ENCODE measurements around the gene CNDP2.

Gene CNDP2

GRCh38 chr18:74480149-74480651, 16.0 kb upstream of the CNDP2 start:
- H3K4me1 ChIP-seq (ENCODE audit: insufficient read depth, insufficient read length): no peaks in the 10 kb centered on the region
- DNase-seq (ENCODE audit: low read depth, low spot score): no peak
- no peak overlapping the region for H3K4me3 ChIP-seq (ENCODE audit: insufficient read length, low read depth)
- no peaks in the 10 kb centered on the region for H3K27me3 ChIP-seq (ENCODE audit: insufficient read depth, insufficient read length)
- H3K9me3 ChIP-seq (ENCODE audit: insufficient read depth, low read length): no peaks in the 10 kb centered on the region
- TF ChIP-seq ZNF274 (IDR thresholded peaks at IDR 0.05; ENCODE audit: low read depth, low read length) (no peak), YY1 (IDR thresholded peaks at IDR 0.05; ENCODE audit: insufficient read depth, insufficient read length) (no peak), SUZ12 (IDR thresholded peaks at IDR 0.05; ENCODE audit: extremely low read depth, insufficient read depth, insufficient read length) (no peak)
- no peaks in the 10 kb centered on the region for H3K36me3 ChIP-seq (ENCODE audit: insufficient read depth, insufficient read length, low read length)
- no peak overlapping the region for H3K9ac ChIP-seq (ENCODE audit: insufficient read length, low read depth)

GRCh38 chr18:74482697-74483096, 13.5 kb upstream of the CNDP2 start:
- no peak for DNase-seq (ENCODE audit: low read depth, low spot score)
- TF ChIP-seq YY1 (IDR thresholded peaks at IDR 0.05; ENCODE audit: insufficient read depth, insufficient read length) (no peak), ZNF274 (IDR thresholded peaks at IDR 0.05; ENCODE audit: low read depth, low read length) (no peak), SUZ12 (IDR thresholded peaks at IDR 0.05; ENCODE audit: extremely low read depth, insufficient read depth, insufficient read length) (no peak)
- H3K36me3 ChIP-seq (ENCODE audit: insufficient read depth, insufficient read length, low read length): no peaks in the 10 kb centered on the region
- no peaks in the 10 kb centered on the region for H3K4me1 ChIP-seq (ENCODE audit: insufficient read depth, insufficient read length)
- H3K27me3 ChIP-seq (ENCODE audit: insufficient read depth, insufficient read length): no peaks in the 10 kb centered on the region
- H3K9ac ChIP-seq (ENCODE audit: insufficient read length, low read depth): no peak overlapping the region
- no peak overlapping the region for H3K4me3 ChIP-seq (ENCODE audit: insufficient read length, low read depth)
- H3K9me3 ChIP-seq (ENCODE audit: insufficient read depth, low read length): no peaks in the 10 kb centered on the region

- DNase-seq (ENCODE audit: low read depth, low spot score): no peak
Measured at GRCh38 chr18:74486119-74486849, 9.9 kb upstream of the CNDP2 start.

GRCh38 chr18:74488354-74488753, 7.8 kb upstream of the CNDP2 start:
- Histone ChIP-seq H3K9ac (ENCODE audit: insufficient read length, low read depth) (no peak overlapping the region), H3K4me1 (ENCODE audit: insufficient read depth, insufficient read length) (no peaks in the 10 kb centered on the region), H3K4me3 (ENCODE audit: insufficient read length, low read depth) (no peak overlapping the region), H3K9me3 (ENCODE audit: insufficient read depth, low read length) (peaks cover 3% of the 10 kb centered on the region; the same call in 1 of the 2 replicates), H3K27me3 (ENCODE audit: insufficient read depth, insufficient read length) (no peaks in the 10 kb centered on the region), H3K36me3 (ENCODE audit: insufficient read depth, insufficient read length, low read length) (no peaks in the 10 kb centered on the region)
- no peak for DNase-seq (ENCODE audit: low read depth, low spot score)
- TF ChIP-seq ZNF274 (IDR thresholded peaks at IDR 0.05; ENCODE audit: low read depth, low read length) (no peak), YY1 (IDR thresholded peaks at IDR 0.05; ENCODE audit: insufficient read depth, insufficient read length) (no peak), SUZ12 (IDR thresholded peaks at IDR 0.05; ENCODE audit: extremely low read depth, insufficient read depth, insufficient read length) (no peak)

More at GRCh38 chr18:74486119-74486849, 9.9 kb upstream of the CNDP2 start:
- no peak overlapping the region for H3K4me3 ChIP-seq (ENCODE audit: insufficient read length, low read depth)
- no peaks in the 10 kb centered on the region for H3K36me3 ChIP-seq (ENCODE audit: insufficient read depth, insufficient read length, low read length)
- no peaks in the 10 kb centered on the region for H3K9me3 ChIP-seq (ENCODE audit: insufficient read depth, low read length)
- no peaks in the 10 kb centered on the region for H3K27me3 ChIP-seq (ENCODE audit: insufficient read depth, insufficient read length)
- no peaks in the 10 kb centered on the region for H3K4me1 ChIP-seq (ENCODE audit: insufficient read depth, insufficient read length)
- TF ChIP-seq SUZ12 (IDR thresholded peaks at IDR 0.05; ENCODE audit: extremely low read depth, insufficient read depth, insufficient read length) (no peak), ZNF274 (IDR thresholded peaks at IDR 0.05; ENCODE audit: low read depth, low read length) (no peak), YY1 (IDR thresholded peaks at IDR 0.05; ENCODE audit: insufficient read depth, insufficient read length) (no peak)
- no peak overlapping the region for H3K9ac ChIP-seq (ENCODE audit: insufficient read length, low read depth)

- TF ChIP-seq YY1 (IDR thresholded peaks at IDR 0.05; ENCODE audit: insufficient read depth, insufficient read length) (no peak), SUZ12 (IDR thresholded peaks at IDR 0.05; ENCODE audit: extremely low read depth, insufficient read depth, insufficient read length) (no peak), ZNF274 (IDR thresholded peaks at IDR 0.05; ENCODE audit: low read depth, low read length) (no peak)
- Histone ChIP-seq H3K9ac (ENCODE audit: insufficient read length, low read depth) (no peak overlapping the region), H3K4me3 (ENCODE audit: insufficient read length, low read depth) (no peak overlapping the region), H3K36me3 (ENCODE audit: insufficient read depth, insufficient read length, low read length) (no peaks in the 10 kb centered on the region), H3K4me1 (ENCODE audit: insufficient read depth, insufficient read length) (no peaks in the 10 kb centered on the region), H3K27me3 (ENCODE audit: insufficient read depth, insufficient read length) (no peaks in the 10 kb centered on the region), H3K9me3 (ENCODE audit: insufficient read depth, low read length) (peaks cover 3% of the 10 kb centered on the region; the same call in 1 of the 2 replicates)
- no peak for DNase-seq (ENCODE audit: low read depth, low spot score)
Measured at GRCh38 chr18:74488864-74489263, 7.3 kb upstream of the CNDP2 start.

- H3K9ac ChIP-seq (ENCODE audit: insufficient read length, low read depth): no peak overlapping the region
- no peaks in the 10 kb centered on the region for H3K27me3 ChIP-seq (ENCODE audit: insufficient read depth, insufficient read length)
- DNase-seq (ENCODE audit: low read depth, low spot score): no peak
Measured at GRCh38 chr18:74489676-74490075, 6.5 kb upstream of the CNDP2 start.

GRCh38 chr18:74492259-74492658, 3.9 kb upstream of the CNDP2 start:
- H3K27me3 ChIP-seq (ENCODE audit: insufficient read depth, insufficient read length): no peaks in the 10 kb centered on the region
- DNase-seq (ENCODE audit: low read depth, low spot score): no peak
- H3K9me3 ChIP-seq (ENCODE audit: insufficient read depth, low read length): peaks cover 3% of the 10 kb centered on the region; the same call in 1 of the 2 replicates

More at GRCh38 chr18:74489676-74490075, 6.5 kb upstream of the CNDP2 start:
- no peaks in the 10 kb centered on the region for H3K36me3 ChIP-seq (ENCODE audit: insufficient read depth, insufficient read length, low read length)
- H3K9me3 ChIP-seq (ENCODE audit: insufficient read depth, low read length): peaks cover 3% of the 10 kb centered on the region; the same call in 1 of the 2 replicates
- no peaks in the 10 kb centered on the region for H3K4me1 ChIP-seq (ENCODE audit: insufficient read depth, insufficient read length)
- no peak overlapping the region for H3K4me3 ChIP-seq (ENCODE audit: insufficient read length, low read depth)
- TF ChIP-seq YY1 (IDR thresholded peaks at IDR 0.05; ENCODE audit: insufficient read depth, insufficient read length) (no peak), SUZ12 (IDR thresholded peaks at IDR 0.05; ENCODE audit: extremely low read depth, insufficient read depth, insufficient read length) (no peak), ZNF274 (IDR thresholded peaks at IDR 0.05; ENCODE audit: low read depth, low read length) (no peak)

More at GRCh38 chr18:74492259-74492658, 3.9 kb upstream of the CNDP2 start:
- TF ChIP-seq ZNF274 (IDR thresholded peaks at IDR 0.05; ENCODE audit: low read depth, low read length) (no peak), SUZ12 (IDR thresholded peaks at IDR 0.05; ENCODE audit: extremely low read depth, insufficient read depth, insufficient read length) (no peak), YY1 (IDR thresholded peaks at IDR 0.05; ENCODE audit: insufficient read depth, insufficient read length) (no peak)
- H3K4me1 ChIP-seq (ENCODE audit: insufficient read depth, insufficient read length): peaks cover 2% of the 10 kb centered on the region
- H3K9ac ChIP-seq (ENCODE audit: insufficient read length, low read depth): no peak overlapping the region
- peaks cover 1% of the 10 kb centered on the region for H3K36me3 ChIP-seq (ENCODE audit: insufficient read depth, insufficient read length, low read length)
- no peak overlapping the region for H3K4me3 ChIP-seq (ENCODE audit: insufficient read length, low read depth)
